ENCODE measurements around the gene TRAPPC2L. TPM values are rescaled to one million over a fixed set of nuclear protein-coding genes. Genes with fewer than 3 reads are reported as not detected.

TRAPPC2L gene
- total RNA-seq, 2 experiments from 2014 or later: 27.6 to 44.9 TPM

GRCh38 chr16:88908307-88908706 is 51.4 kb downstream of the TRAPPC2L start:
- no TSS peak for BruUV-seq (replicated peaks)
- Histone ChIP-seq H3K4me3 (ENCODE audit: low read depth, low read length, poor library complexity, severe bottlenecking) (no peak overlapping the region), H3K79me2 (ENCODE audit: insufficient read depth, low read depth, low read length) (no peaks in the 10 kb centered on the region), H3K9me2 (ENCODE audit: insufficient read depth, low read length) (no peaks in the 10 kb centered on the region), H3K27ac (ENCODE audit: low read depth, low read length, poor library complexity, severe bottlenecking) (no peak overlapping the region), H3K9me3 (ENCODE audit: low read length) (no peaks in the 10 kb centered on the region), H2AFZ (ENCODE audit: low read length) (no peak overlapping the region), H3K4me2 (ENCODE audit: low read length) (no peak overlapping the region), H3K36me3 (ENCODE audit: insufficient read depth, low read length) (no peaks in the 10 kb centered on the region), H4K20me1 (ENCODE audit: insufficient read depth, low read length) (no peaks in the 10 kb centered on the region), H3K4me1 (ENCODE audit: insufficient read depth, low read length, poor library complexity, severe bottlenecking) (peaks cover 12% of the 10 kb centered on the region)
- ChIA-PET CTCF (ENCODE audit: unreplicated experiment) (no interaction called here), POLR2A (no interaction called here)
- no peak for TF ChIP-seq CTCF (conservative IDR thresholded peaks at IDR 0.05; ENCODE audit: low read length)
- TF ChIP-seq EZH2phosphoT487 (IDR thresholded peaks at IDR 0.05; ENCODE audit: borderline replicate concordance, low read depth, low read length): no peak
- DNase-seq (ENCODE audit: low spot score): no peak
- intact Hi-C loops (cut with micrococcal nuclease; ENCODE audit: unreplicated experiment): no loop called here

- Histone ChIP-seq H3K4me1 (ENCODE audit: insufficient read depth, low read length, poor library complexity, severe bottlenecking) (peaks cover 12% of the 10 kb centered on the region), H3K4me3 (ENCODE audit: low read depth, low read length, poor library complexity, severe bottlenecking) (no peak overlapping the region), H3K9me3 (ENCODE audit: low read length) (no peaks in the 10 kb centered on the region), H3K27ac (ENCODE audit: low read depth, low read length, poor library complexity, severe bottlenecking) (no peak overlapping the region), H2AFZ (ENCODE audit: low read length) (no peak overlapping the region), H4K20me1 (ENCODE audit: insufficient read depth, low read length) (no peaks in the 10 kb centered on the region), H3K9me2 (ENCODE audit: insufficient read depth, low read length) (no peaks in the 10 kb centered on the region), H3K4me2 (ENCODE audit: low read length) (no peak overlapping the region), H3K36me3 (ENCODE audit: insufficient read depth, low read length) (no peaks in the 10 kb centered on the region), H3K79me2 (ENCODE audit: insufficient read depth, low read depth, low read length) (no peaks in the 10 kb centered on the region)
- DNase-seq (ENCODE audit: low spot score): no peak
- intact Hi-C loops (cut with micrococcal nuclease; ENCODE audit: unreplicated experiment): no loop called here
- ChIA-PET CTCF (ENCODE audit: unreplicated experiment) (no interaction called here), POLR2A (no interaction called here)
- TF ChIP-seq CTCF (conservative IDR thresholded peaks at IDR 0.05; ENCODE audit: low read length): no peak
- TF ChIP-seq EZH2phosphoT487 (IDR thresholded peaks at IDR 0.05; ENCODE audit: borderline replicate concordance, low read depth, low read length): no peak
- no TSS peak for BruUV-seq (replicated peaks)
Measured at GRCh38 chr16:88909431-88910210, 52.7 kb downstream of the TRAPPC2L start.
